Activated CD4-positive, alpha-beta memory T cell treated with anti-CD3 and anti-CD28 coated beads for 36 hours (primary cell): ENCODE results near the gene MYL7. TPM values are rescaled to one million over a fixed set of nuclear protein-coding genes. Genes with fewer than 3 reads are reported as not detected.
A peak's percentile ranks its signal among the peaks of the same experiment; 100 is the strongest.

ENCODE experiments used
- CTCF ChIA-PET: fragments of 350-600 bp; sonication (Branson Sonifier 250); formaldehyde crosslinking; loops from one replicate; lab custom pipeline; 2021; ENCODE audit warnings: antibody characterized with exemption, inconsistent platforms; lab: Charles Lee
- POLR2A ChIA-PET: fragments of 350-600 bp; sonication (Branson Sonifier 250); formaldehyde crosslinking; loops from one replicate; lab custom pipeline; 2021; ENCODE audit warnings: antibody characterized with exemption; lab: Charles Lee
- DNase-seq: peaks from one replicate; pipeline ENCODE4 v3.0.0-alpha.2; 2020
- H3K27ac Mint-ChIP-seq: one replicate; pipeline ENCODE4 v1.8.0; 2021; ENCODE audit warnings: mixed read lengths
- H3K27me3 Mint-ChIP-seq: one replicate; pipeline ENCODE4 v1.8.0; 2021; ENCODE audit warnings: mixed read lengths
- H3K36me3 Mint-ChIP-seq: one replicate; pipeline ENCODE4 v1.8.0; 2021; ENCODE audit warnings: mixed read lengths
- H3K4me1 Mint-ChIP-seq: one replicate; pipeline ENCODE4 v1.8.0; 2021; ENCODE audit warnings: low read depth, mixed read lengths
- H3K4me3 Mint-ChIP-seq: one replicate; pipeline ENCODE4 v1.8.0; 2021; ENCODE audit warnings: mild to moderate bottlenecking, mixed read lengths
- H3K9me3 Mint-ChIP-seq: one replicate; pipeline ENCODE4 v1.8.0; 2021; ENCODE audit warnings: mixed read lengths
- intact Hi-C: fragments of 100-400 bp; cut with micrococcal nuclease; formaldehyde crosslinking; loops from one replicate; pipeline ENCODE4 v1.15.1; 2023
- total RNA-seq, 2 experiments: library from RNA; stranded (reverse); gene quantifications; one replicate each; pipeline ENCODE4 v1.2.3, GENCODE V29; 2021

Gene MYL7
- total RNA-seq, 2 experiments from 2014 or later: not detected

DNA sequence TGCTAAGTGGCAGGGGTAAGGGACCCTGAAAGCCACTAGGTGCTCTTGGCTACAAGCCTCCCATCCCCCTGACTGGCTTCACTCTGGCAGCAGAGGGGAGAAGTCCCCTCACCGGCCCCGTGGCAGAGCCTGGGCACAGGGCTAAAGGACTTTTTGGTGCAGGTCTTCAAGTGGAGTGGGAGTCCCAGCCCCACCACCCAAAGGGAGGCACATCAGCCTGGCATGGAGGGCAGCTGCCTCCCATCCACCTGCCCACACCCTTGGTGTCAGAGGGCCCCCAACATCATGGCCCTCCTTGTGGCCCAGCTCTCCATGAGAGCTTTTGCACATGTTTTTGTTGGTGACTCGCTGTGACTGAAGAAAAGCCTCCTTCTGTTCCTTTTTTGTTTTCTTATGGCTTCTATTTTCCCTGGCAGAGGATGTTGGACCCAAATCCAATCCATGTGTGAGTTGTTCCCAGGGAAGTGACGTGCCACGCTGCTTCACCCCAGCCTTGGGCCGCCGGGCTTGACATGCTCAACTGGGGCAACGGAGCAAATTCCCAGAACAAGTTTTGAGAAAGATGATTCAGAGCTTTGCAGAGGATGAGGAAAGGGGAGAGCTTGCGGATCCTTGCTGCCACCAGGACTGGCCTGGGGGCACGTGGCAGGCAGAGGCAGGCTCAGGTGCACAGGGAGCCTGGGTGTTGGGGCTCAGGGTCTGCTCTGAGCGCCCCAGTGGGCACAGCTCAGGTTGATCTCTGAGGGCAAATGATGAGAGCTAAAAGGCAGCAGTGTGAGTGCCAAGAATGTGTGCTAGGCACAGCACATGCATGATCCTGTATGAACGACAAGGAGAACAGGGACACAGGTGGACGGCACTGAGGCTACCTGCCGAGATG lies 38.9 kb downstream of the MYL7 start:
- Mint-ChIP-seq H3K27me3 (peaks cover 14% of the 10 kb centered on the region), H3K36me3 (no peaks in the 10 kb centered on the region), H3K9me3 (no peaks in the 10 kb centered on the region), H3K27ac (no peak overlapping the region), H3K4me3 (no peak overlapping the region), H3K4me1 (peaks cover 13% of the 10 kb centered on the region)
- POLR2A ChIA-PET: interaction anchor here (0.6 kb wide), 1 partner anchor 21 kb away, joined by 3 read pairs; no protein-coding TSS in a partner anchor
- intact Hi-C loops: no loop called here
- CTCF ChIA-PET: no interaction called here
- no peak for DNase-seq

DNA sequence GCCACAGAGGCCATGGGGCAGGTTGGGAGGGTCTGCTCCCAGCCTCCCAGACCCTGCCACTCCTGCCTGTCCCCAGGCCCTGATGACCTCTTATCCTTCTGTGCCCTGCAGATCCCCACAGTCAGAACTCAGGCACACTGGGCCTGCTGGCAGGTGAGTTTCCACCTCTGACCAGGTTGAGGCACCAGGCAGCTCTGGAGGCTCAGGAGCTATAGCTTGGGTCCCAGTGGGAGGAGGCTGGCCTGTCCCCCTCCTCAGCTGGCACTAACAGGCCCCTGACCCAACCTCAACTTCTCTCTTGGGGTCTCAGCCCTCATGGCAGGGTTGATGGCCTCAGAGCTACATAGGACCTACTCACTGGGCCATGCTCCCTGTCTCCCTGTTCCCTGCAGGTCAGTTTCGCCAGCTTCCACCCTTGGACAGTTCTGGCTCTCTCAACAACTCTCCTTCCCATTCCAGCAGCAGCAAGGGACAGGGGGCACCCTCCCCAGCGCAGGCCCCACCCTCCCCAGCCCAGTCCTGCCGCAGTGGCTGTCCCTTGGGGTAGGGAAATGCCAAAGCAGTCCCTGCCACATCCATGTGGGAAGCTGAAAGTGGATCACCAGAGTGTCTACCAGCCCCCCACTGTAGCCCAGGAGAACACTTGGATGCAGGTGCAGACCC lies 39.7 kb downstream of the MYL7 start:
- Mint-ChIP-seq H3K27ac (no peak overlapping the region), H3K4me1 (peaks cover 20% of the 10 kb centered on the region), H3K4me3 (no peak overlapping the region), H3K36me3 (no peaks in the 10 kb centered on the region), H3K9me3 (no peaks in the 10 kb centered on the region), H3K27me3 (peaks cover 14% of the 10 kb centered on the region)
- DNase-seq: no peak
- CTCF ChIA-PET: no interaction called here
- POLR2A ChIA-PET: interaction anchor here (0.6 kb wide), 1 partner anchor 20 kb away, joined by 3 read pairs; no protein-coding TSS in a partner anchor
- intact Hi-C loops: no loop called here

DNA sequence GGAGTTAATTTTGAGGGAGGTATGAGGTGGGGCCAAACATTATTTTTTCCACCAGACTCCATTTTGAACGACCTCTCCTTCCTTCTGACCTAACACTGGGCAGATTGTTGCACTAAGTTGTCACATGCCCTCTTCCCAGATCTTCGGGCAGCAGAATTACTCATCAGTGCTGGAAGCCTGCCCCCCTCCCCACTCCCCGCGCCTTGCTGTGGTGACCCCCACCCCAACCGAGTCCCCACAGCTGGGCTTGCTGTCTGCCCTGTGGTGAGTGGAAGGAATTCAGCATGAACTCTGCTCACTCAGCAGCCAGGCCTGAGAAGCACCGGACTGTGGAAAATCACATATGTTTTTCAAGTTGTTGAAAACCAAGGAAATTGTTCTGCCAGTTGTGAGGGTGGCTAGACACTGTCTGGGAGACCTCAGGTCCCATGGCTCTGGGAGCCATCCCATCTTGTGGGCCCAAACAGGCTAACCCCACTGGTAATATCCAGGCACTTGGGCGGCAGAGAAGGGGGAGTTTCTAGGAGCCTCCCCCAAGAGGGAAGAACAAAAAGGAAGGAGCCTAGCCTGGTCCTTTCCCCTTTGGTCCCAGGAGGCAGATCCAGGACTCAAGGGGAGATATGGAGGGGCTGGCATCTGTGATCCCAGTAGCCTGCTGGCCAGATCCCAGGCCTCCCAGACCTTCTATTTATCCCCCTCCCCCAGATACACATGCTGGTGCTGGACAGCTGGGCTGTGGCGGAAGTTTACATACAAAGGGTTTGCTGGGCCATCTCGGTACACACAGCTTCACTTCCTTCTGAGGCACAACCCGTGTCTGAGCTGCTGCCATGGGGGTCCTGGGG lies 40.5 kb downstream of the MYL7 start:
- Mint-ChIP-seq H3K4me1 (peaks cover 20% of the 10 kb centered on the region), H3K9me3 (no peaks in the 10 kb centered on the region), H3K4me3 (no peak overlapping the region), H3K36me3 (no peaks in the 10 kb centered on the region), H3K27me3 (peaks cover 11% of the 10 kb centered on the region), H3K27ac (no peak overlapping the region)
- DNase-seq: no peak
- POLR2A ChIA-PET: no interaction called here
- intact Hi-C loops: no loop called here
- CTCF ChIA-PET: no interaction called here

DNA sequence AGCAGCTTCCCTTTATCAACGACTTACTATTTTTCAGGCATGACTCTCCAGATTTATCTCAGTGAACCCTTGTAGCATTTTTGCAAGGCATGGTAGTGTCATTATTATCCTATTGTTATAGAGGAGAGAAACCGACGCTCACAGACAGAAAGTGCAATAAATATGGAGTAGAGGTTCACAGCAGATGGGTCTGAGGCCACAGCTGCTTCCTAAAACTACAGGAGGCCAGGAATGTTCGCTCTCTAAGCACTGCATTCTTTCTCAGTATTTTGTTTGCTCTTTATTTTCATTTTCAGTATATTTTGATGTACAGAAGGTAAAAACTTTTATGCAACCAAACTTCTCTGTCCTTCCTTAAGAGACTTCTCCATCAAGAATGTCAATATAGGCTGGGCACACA lies 41.5 kb downstream of the MYL7 start:
- Mint-ChIP-seq H3K4me3 (no peak overlapping the region), H3K27me3 (peaks cover 5% of the 10 kb centered on the region), H3K4me1 (peaks cover 15% of the 10 kb centered on the region), H3K36me3 (no peaks in the 10 kb centered on the region), H3K9me3 (no peaks in the 10 kb centered on the region), H3K27ac (no peak overlapping the region)
- ChIA-PET CTCF (no interaction called here), POLR2A (no interaction called here)
- intact Hi-C loops: no loop called here
- no peak for DNase-seq

DNA sequence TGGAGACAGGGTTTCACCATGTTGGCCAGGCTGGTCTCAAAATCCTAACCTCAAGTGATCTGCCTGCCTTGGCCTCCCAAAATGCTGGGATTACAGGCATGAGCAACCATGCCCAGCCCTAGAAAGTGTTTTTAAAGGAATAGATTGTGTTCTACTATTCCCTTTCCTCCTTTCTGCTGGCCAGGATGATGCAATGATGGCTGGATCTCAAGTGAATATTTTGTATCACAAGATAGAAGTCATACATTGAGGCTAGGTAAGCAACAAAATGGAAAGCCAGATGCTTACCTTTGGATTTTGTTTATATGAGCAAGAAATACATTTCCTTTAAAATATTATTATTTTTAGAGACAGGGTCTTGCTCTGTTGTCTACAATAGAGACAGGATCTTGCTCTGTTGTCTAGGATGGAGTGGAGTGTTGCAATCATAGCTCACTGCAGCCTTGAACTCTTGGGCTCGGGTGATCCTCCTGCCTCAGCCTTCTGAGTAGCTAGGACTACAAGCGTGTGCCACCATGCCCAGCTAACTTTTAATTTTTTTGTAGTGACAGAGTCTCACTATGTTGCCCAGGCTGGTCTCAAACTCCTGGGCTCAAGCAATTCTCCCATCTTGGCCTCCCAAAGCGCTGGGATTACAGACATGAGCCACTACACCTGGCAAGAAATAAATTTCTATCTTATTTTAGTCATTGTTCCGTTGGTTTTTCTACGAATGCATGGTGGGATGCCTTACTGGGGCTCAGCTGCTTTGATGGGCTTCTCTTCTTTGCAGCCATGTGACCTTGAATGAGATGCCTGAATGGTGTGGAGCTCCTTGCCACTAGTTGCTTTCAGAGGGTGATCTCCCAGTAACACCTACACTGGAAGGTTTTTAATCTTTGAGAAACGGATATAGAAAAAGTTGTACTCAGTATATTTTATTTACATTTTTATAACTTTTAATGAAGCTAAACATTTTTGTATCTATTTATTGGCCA lies 42.8 kb downstream of the MYL7 start:
- intact Hi-C loops: no loop called here
- H3K9me3 Mint-ChIP-seq: no peaks in the 10 kb centered on the region
- H3K36me3 Mint-ChIP-seq: no peaks in the 10 kb centered on the region
- H3K4me1 Mint-ChIP-seq: peaks cover 13% of the 10 kb centered on the region
- no peak for DNase-seq
- H3K27ac Mint-ChIP-seq: no peak overlapping the region
- H3K4me3 Mint-ChIP-seq: no peak overlapping the region
- CTCF ChIA-PET: interaction anchor here (0.6 to 1.1 kb wide), 2 partner anchors 28 to 78 kb away, joined by 3 to 4 read pairs; no protein-coding TSS in a partner anchor
- peaks cover 5% of the 10 kb centered on the region for H3K27me3 Mint-ChIP-seq
- POLR2A ChIA-PET: interaction anchor here (0.9 kb wide), 1 partner anchor 53 kb away, joined by 4 read pairs; no protein-coding TSS in a partner anchor

DNA sequence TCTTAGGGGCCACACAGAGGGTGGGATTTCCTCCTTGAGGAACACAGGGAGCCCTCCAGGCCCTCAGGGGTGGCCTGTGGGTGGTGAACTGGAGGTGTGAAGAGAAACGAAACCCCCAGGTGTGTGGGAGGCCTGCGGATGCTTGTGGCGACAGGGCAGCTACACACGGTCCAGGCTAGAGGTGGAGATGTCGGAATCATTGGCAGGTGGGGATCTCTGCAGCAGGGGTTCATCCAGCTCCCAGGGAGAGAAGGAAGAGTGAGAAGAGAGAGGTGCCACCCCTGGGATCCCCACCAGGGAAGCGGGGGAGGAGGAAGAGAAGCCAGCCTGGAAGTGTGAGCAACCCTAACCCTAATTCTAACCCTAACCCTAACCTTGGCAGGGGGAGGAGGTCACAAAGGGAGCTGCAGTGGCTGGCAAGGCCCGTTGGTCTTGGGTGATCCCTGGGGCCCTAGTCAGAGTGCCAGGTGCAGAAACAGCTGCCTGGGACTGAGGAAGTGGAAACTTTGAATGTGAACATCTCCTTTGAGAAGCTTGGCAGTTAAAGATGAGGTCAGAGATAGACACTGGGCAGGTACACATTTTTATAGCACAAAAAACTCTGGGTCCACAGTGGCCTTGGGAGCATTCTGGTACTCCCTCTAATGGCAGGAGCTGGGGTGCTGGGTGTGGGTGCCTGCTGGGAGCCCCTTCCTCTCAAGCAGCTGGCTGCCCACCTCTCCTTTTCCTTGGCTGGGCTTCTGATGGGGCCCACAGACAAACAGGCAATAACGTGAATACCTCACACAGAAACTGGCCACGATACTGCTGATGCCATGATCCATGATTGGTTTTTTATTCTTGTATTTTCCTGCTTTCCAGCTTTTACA lies 43.8 kb downstream of the MYL7 start:
- peak; percentile 54 for DNase-seq
- no peaks in the 10 kb centered on the region for H3K36me3 Mint-ChIP-seq
- H3K9me3 Mint-ChIP-seq: no peaks in the 10 kb centered on the region
- H3K4me1 Mint-ChIP-seq: peaks cover 12% of the 10 kb centered on the region
- H3K27ac Mint-ChIP-seq: no peak overlapping the region
- no peak overlapping the region for H3K4me3 Mint-ChIP-seq
- peaks cover 2% of the 10 kb centered on the region for H3K27me3 Mint-ChIP-seq
- ChIA-PET CTCF (no interaction called here), POLR2A (interaction anchor here (0.9 to 1.0 kb wide), 2 partner anchors 13 to 52 kb away, joined by 3 to 4 read pairs; no protein-coding TSS in a partner anchor)
- intact Hi-C loops: loop anchor here (1.0 kb wide), 1 partner anchor 15 kb away; the partner anchor contains the start of gene POLM

DNA sequence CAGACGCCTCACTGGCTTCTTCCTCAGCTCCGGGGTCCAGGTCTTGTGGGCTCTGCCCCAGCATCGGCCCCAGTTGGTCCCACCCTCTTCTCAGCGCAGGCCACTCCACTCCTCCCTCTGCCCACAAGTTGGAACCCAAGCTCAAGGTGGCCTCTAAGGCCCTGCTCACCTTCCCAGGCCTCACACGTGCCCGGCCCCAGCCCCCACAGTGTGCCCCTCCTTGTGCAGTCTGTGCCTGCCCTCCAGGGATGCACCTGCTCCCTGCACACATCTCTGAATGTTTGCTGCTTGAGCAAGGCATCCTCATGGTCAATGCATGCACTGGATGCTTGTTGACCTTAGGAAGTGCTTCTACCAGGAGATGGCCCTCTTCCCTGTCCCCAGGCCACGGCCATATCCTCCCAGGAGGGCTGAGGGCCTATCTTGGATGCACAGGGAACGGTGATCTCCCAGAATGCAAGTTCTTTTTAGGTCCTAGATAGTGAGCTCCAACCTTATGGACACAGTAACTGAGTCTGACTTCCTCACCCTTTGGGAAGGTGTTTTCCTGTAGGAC lies 44.7 kb downstream of the MYL7 start:
- no peak for DNase-seq
- intact Hi-C loops: no loop called here
- Mint-ChIP-seq H3K4me1 (peaks cover 12% of the 10 kb centered on the region), H3K27me3 (no peaks in the 10 kb centered on the region), H3K27ac (peak overlapping the region; percentile 12), H3K9me3 (no peaks in the 10 kb centered on the region), H3K4me3 (no peak overlapping the region), H3K36me3 (no peaks in the 10 kb centered on the region)
- ChIA-PET CTCF (no interaction called here), POLR2A (interaction anchor here (1.0 kb wide), 1 partner anchor 14 kb away, joined by 3 read pairs; no protein-coding TSS in a partner anchor)

DNA sequence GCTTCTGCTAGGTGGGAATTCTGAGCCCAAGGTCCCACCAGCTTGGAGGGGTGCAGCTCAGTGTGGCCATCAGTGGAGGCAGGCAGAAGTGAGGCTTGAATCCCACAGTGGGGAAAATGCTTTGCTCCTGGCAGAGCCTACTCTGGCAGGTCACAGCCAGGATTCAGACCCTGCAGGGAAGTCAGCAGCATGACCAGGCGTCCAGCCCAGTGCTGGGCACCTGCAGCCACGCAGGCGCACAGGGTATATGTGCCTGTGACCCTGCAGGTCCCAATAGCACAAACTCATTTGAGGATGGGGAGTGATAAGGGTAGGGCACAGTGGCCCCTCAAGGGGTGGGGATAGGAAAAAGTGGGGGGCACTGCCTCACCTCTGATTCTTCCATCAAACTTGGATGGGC lies 45.4 kb downstream of the MYL7 start:
- no peak overlapping the region for H3K27ac Mint-ChIP-seq
- DNase-seq: no peak
- no peaks in the 10 kb centered on the region for H3K27me3 Mint-ChIP-seq
- intact Hi-C loops: no loop called here
- H3K4me1 Mint-ChIP-seq: peaks cover 12% of the 10 kb centered on the region
- H3K36me3 Mint-ChIP-seq: no peaks in the 10 kb centered on the region
- POLR2A ChIA-PET: no interaction called here
- no peaks in the 10 kb centered on the region for H3K9me3 Mint-ChIP-seq
- no peak overlapping the region for H3K4me3 Mint-ChIP-seq
- CTCF ChIA-PET: no interaction called here

DNA sequence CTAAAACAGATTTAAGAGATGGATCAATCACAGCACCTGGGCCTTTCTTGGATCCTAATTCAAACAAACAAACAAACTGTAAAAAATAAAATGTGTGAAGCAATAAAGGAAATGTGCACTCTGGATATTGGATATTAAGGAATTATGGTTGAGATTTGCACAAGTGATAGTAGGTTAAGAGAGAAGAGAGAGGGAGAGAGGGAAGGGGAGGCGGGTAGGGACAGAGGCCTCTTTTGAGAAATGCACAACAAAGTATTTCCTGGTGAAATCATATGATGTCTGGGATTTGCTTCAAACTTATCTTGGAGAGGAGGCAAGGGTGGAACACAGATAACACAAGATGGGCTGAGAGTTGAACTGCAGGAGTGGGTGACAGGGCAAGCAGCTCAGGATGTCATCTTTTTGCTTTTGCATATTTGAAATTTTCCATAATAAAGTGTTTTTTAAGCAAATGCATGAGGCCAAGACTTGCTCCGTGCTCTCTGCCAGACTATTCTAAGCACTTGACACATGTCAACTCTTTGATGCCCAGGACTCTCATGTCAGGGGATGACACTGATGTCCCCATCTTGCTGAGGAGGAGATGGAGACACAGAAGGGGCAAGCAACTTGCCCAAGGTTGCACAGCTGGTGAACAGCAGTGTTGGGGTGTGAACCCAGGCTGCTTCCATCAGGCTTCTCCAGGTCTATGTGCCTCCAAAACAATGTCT lies 46.1 kb downstream of the MYL7 start:
- Mint-ChIP-seq H3K36me3 (no peaks in the 10 kb centered on the region), H3K4me3 (no peak overlapping the region), H3K27ac (no peak overlapping the region), H3K27me3 (no peaks in the 10 kb centered on the region), H3K4me1 (peaks cover 12% of the 10 kb centered on the region), H3K9me3 (no peaks in the 10 kb centered on the region)
- intact Hi-C loops: no loop called here
- DNase-seq: no peak
- CTCF ChIA-PET: no interaction called here
- POLR2A ChIA-PET: no interaction called here

DNA sequence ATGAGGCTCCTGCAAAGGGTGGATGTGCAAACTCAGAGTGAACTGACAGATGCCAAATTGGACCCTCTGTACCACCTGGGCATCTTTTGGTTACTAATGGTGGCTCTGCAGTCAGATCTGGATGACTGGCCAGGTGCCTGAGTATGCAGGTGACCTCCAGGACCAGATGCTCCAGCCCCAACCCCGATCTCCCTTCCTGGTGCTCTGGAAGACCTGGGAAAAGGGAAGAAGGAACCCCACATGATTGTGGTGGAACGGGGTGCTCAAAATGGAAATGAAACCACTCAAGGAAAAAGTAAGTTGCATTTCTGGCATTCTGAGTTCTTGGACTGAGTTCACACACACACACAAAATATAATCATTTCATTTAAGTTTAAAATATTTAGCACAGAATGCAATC lies 46.8 kb downstream of the MYL7 start:
- intact Hi-C loops: no loop called here
- DNase-seq: no peak

More for the DNA sequence above, 46.8 kb downstream of the MYL7 start:
- Mint-ChIP-seq H3K4me1 (peaks cover 12% of the 10 kb centered on the region), H3K27ac (no peak overlapping the region), H3K4me3 (no peak overlapping the region), H3K9me3 (no peaks in the 10 kb centered on the region), H3K27me3 (no peaks in the 10 kb centered on the region), H3K36me3 (no peaks in the 10 kb centered on the region)
- ChIA-PET CTCF (no interaction called here), POLR2A (no interaction called here)
